ENCODE data around the gene ZCCHC24.
A peak's percentile ranks its signal among the peaks of the same experiment; 100 is the strongest.

The ZCCHC24 gene

GRCh38 chr10:79477456-79477855, 32.0 kb upstream of the ZCCHC24 start:
- TF ChIP-seq CTCF (IDR thresholded peaks at IDR 0.05): no peak
- Histone ChIP-seq H3K27me3 (no peaks in the 10 kb centered on the region), H3K27ac (no peak overlapping the region), H3K36me3 (no peaks in the 10 kb centered on the region), H3K9me3 (no peaks in the 10 kb centered on the region), H3K4me1 (no peaks in the 10 kb centered on the region), H3K4me3 (no peak overlapping the region)
- no peak for DNase-seq
- intact Hi-C loops (cut with DNase I; ENCODE audit: low total_unique reads): no loop called here

DNA sequence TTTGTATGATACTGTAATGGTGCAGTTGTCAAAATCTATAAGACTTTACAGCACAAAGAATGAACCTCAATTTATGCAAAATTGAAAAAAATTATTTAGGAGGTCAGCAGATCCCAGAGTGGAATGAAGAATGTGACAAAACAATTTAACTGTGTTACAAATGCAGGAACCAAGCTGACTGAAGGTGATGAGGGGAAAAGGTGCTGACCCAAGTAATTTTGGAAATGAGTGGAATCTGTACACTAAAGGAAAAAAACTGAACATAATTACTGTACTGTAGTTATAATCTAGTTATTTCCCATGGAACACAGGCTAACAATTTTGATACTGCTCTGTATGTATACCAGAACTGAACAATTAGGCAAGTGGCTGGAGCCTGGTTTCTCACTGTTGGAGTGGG, 31.2 kb upstream of the ZCCHC24 start:
- Histone ChIP-seq H3K9me3 (no peaks in the 10 kb centered on the region), H3K27me3 (no peaks in the 10 kb centered on the region), H3K4me3 (no peak overlapping the region), H3K36me3 (no peaks in the 10 kb centered on the region), H3K27ac (no peak overlapping the region), H3K4me1 (no peaks in the 10 kb centered on the region)
- intact Hi-C loops (cut with DNase I; ENCODE audit: low total_unique reads): no loop called here
- no peak for DNase-seq
- no peak for TF ChIP-seq CTCF (IDR thresholded peaks at IDR 0.05)

DNA sequence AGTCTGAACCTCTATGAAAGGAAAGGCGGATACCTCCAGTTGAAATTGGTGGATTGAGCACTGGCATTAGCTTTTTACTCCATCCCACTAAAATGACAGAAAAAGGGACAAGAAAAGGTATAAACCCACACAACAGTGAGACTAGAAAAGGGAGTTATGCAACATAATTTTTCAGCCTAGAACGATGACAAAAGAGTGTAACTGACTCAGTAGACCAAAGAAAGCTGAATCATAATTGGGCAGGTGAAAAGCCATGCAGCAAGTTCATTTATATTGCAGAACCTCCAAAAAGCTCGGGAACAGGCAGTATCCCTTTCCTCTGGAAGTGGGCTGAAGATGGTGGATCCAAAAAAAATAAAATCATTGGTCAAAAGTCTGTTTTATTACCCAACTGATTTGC, 30.5 kb upstream of the ZCCHC24 start:
- Histone ChIP-seq H3K9me3 (no peaks in the 10 kb centered on the region), H3K4me3 (no peak overlapping the region), H3K27me3 (no peaks in the 10 kb centered on the region), H3K27ac (no peak overlapping the region), H3K4me1 (no peaks in the 10 kb centered on the region), H3K36me3 (no peaks in the 10 kb centered on the region)
- no peak for DNase-seq
- intact Hi-C loops (cut with DNase I; ENCODE audit: low total_unique reads): no loop called here
- TF ChIP-seq CTCF (IDR thresholded peaks at IDR 0.05): no peak

DNA sequence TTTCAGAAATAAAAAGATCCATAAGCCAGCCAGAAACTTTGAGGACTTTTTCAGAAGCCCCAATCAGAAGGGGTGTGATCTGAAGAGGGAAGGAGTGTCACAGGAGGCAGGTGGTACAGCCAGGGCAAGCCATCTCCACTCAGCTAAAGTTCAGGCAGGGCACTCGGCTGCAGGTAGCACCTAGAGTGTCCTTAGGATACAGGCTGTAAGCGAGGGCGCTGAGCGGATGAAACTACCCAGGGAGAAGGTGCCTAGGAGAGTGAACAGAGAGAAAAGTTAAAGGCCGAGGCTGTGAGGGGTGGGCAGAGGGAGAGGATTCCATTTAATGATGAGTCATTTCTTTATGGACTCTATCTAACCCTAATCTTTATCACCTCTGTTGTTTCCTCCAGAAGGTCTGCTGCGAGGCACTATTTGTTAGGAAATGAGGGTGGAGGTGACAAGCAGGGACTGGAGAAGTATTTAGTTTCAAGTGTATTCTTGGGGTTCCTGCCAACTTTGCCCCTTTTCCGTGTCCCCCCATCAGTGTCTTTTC, 29.8 kb upstream of the ZCCHC24 start:
- TF ChIP-seq CTCF (IDR thresholded peaks at IDR 0.05): no peak
- Histone ChIP-seq H3K36me3 (no peaks in the 10 kb centered on the region), H3K4me3 (no peak overlapping the region), H3K9me3 (no peaks in the 10 kb centered on the region), H3K27me3 (no peaks in the 10 kb centered on the region), H3K27ac (no peak overlapping the region), H3K4me1 (no peaks in the 10 kb centered on the region)
- DNase-seq: peak in 1 of 2 donors; percentile 13
- intact Hi-C loops (cut with DNase I; ENCODE audit: low total_unique reads): no loop called here

- H3K4me3 ChIP-seq: no peak overlapping the region
- no peak overlapping the region for H3K27ac ChIP-seq
- no peak for TF ChIP-seq CTCF (IDR thresholded peaks at IDR 0.05)
- H3K9me3 ChIP-seq: no peaks in the 10 kb centered on the region
- H3K27me3 ChIP-seq: no peaks in the 10 kb centered on the region
- intact Hi-C loops (cut with DNase I; ENCODE audit: low total_unique reads): no loop called here
- peak in 1 of 2 donors; percentile 43 for DNase-seq
- no peaks in the 10 kb centered on the region for H3K36me3 ChIP-seq
- no peaks in the 10 kb centered on the region for H3K4me1 ChIP-seq
These were observed 28.2 kb upstream of the ZCCHC24 start for GRCh38 chr10:79473496-79474095.

DNA sequence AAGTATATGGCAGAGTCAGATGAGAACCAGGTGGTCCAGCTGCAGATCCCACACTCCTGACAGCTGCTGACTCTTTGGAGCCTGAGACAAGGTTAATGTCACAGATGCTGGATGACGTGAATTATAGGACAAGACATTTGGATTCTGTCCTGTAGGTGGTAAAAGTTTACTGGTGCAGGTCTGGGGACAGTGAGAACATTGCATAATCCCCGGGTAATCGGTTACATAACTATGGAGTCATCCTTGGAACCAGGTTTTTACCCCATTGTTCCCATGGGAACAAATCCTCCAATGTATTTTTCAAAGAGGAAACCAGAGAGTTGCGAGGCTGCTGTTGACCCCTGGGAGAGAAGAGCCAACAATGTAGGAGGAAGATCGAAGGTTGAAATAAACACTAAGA, 27.5 kb upstream of the ZCCHC24 start:
- H3K36me3 ChIP-seq: no peaks in the 10 kb centered on the region
- H3K27ac ChIP-seq: no peak overlapping the region
- no peaks in the 10 kb centered on the region for H3K27me3 ChIP-seq
- H3K4me3 ChIP-seq: no peak overlapping the region
- H3K9me3 ChIP-seq: no peaks in the 10 kb centered on the region
- DNase-seq: peak in 1 of 2 donors; percentile 17
- intact Hi-C loops (cut with DNase I; ENCODE audit: low total_unique reads): no loop called here
- TF ChIP-seq CTCF (IDR thresholded peaks at IDR 0.05): no peak
- H3K4me1 ChIP-seq: no peaks in the 10 kb centered on the region
